Bronchial epithelial cell (primary cell): ENCODE results near the gene SEPTIN8. TPM values are rescaled to one million over a fixed set of nuclear protein-coding genes. Genes with fewer than 3 reads are reported as not detected.
A peak's percentile ranks its signal among the peaks of the same experiment; 100 is the strongest.

ENCODE experiments used
- DNase-seq: peaks from one replicate; pipeline ENCODE4 v3.0.0-alpha.2; 2010; ENCODE audit warnings: low read depth
- FAIRE-seq: peaks from 2 replicates; lab custom pipeline; 2011; peaks lifted over from hg19 to GRCh38; lab: Jason Lieb, UNC
- H3K27me3 ChIP-seq: 2 replicates; pipeline ENCODE4 v1.5.1; 2011; ENCODE audit warnings: low read length; ENCODE audit not compliant: control insufficient read depth, insufficient read depth
- H3K36me3 ChIP-seq: 2 replicates; pipeline ENCODE4 v1.5.1; 2011; ENCODE audit warnings: low read length; ENCODE audit not compliant: control insufficient read depth, insufficient read depth
- H3K4me3 ChIP-seq: 2 replicates; pipeline ENCODE4 v1.5.1; 2011; ENCODE audit warnings: mild to moderate bottlenecking, low read depth, low read length, control low read depth
- CTCF ChIP-seq: IDR thresholded peaks from 2 replicates; pipeline ENCODE4 v1.5.1; 2011; ENCODE audit warnings: mild to moderate bottlenecking, moderate library complexity, low read length, control low read depth, inconsistent platforms; ENCODE audit not compliant: insufficient read depth, severe bottlenecking
- total RNA-seq: library from RNA; depleted of rRNA; stranded (reverse); fragments of >200 nt; gene quantifications from 2 replicates; pipeline ENCODE4 v1.2.1, GENCODE V29; 2014

The SEPTIN8 gene
- total RNA-seq, 1 donor from 2014 or later = 22.6 TPM

DNA sequence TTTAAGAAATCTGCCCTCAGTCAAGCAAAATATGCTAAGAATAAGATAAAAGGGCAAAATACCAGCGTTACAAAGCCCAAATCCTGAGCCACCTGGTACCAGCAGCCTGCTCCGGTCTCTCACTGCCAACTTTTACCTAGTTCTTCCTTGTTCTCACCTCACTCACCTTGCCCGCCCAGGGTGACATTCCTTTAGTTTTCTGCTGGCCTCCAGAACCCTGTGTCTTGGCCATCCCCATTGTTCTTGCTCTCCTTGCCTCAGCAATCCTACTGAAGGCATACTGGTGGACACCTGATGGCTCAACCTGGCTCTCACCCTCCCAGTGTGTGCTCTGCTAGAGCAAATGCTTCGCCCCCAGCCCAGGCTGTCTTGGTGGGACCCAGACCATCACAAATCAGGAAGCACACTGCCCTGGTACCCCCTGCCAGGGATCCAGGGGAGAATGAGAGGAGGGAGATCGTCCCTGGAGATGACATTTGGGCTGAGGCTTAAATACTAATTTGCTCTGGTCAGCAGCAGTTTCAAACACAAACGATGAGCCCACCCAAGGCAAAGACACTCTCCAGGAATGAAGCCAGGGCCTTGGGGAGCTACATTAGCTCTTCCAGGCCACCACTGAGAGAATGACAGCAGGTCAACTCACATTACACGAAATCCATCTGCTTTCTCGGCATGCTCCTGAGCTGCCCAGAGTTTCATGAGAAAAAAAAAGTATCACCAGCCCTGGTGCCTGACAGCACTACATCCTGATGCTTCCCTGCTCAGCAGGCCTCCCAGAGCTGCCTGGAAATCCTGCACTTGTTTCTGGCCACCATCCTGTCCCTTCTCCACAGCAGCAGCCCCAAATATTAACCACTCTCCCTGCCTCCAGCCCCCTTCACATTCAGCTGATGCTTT is 12.2 kb upstream of the SEPTIN8 start:
- FAIRE-seq = no peak
- no peak for DNase-seq
- H3K36me3 ChIP-seq = no peaks in the 10 kb centered on the region

DNA sequence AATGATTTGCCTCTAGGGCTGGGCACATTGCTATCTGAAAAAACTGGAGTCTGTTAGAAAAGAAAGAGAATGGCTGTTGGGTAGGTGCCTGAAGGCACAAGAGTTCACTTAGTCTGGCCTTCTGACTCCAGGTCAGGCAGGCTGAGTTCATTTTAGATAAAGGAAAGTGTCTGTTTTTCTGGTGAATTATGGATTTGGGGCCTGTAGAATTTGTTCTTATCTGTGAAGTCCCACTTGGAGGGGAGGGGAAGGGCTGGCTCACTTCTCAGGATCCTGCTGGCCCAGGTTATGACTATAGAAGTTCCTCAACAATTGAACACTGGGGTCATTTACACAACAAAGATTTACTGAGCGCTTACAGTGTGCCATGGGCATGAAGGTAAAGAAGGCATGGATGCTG is 11.5 kb upstream of the SEPTIN8 start:
- H3K27me3 ChIP-seq = no peaks in the 10 kb centered on the region
- H3K4me3 ChIP-seq = no peak overlapping the region
- FAIRE-seq (no peak), DNase-seq (no peak)
- TF ChIP-seq CTCF = no peak
- no peaks in the 10 kb centered on the region for H3K36me3 ChIP-seq

More for the DNA sequence above, 12.2 kb upstream of the SEPTIN8 start:
- H3K4me3 ChIP-seq = no peak overlapping the region
- H3K27me3 ChIP-seq = no peaks in the 10 kb centered on the region
- TF ChIP-seq CTCF = no peak

DNA sequence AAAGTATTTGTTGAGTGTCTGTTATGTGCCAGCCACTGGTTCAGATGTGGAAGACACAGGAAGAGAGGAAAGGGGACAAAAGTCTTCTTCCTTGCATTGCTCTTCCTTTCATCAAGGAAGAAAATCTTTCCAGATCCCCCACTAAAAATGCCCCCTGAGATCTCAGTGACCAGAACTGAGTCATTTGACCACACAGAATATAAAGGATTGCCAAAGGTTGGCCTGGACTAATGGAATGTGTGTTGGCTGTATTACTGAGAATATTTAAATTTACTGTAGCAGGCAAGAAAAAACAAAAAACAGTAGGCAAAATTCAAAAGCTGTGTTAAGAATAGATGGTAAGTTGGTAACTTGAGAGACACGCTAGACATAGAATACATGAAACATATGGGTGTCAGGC is 10.0 kb upstream of the SEPTIN8 start:
- no peak for TF ChIP-seq CTCF
- Histone ChIP-seq H3K27me3 (no peaks in the 10 kb centered on the region), H3K4me3 (no peak overlapping the region), H3K36me3 (no peaks in the 10 kb centered on the region)
- no peak for DNase-seq
- no peak for FAIRE-seq

DNA sequence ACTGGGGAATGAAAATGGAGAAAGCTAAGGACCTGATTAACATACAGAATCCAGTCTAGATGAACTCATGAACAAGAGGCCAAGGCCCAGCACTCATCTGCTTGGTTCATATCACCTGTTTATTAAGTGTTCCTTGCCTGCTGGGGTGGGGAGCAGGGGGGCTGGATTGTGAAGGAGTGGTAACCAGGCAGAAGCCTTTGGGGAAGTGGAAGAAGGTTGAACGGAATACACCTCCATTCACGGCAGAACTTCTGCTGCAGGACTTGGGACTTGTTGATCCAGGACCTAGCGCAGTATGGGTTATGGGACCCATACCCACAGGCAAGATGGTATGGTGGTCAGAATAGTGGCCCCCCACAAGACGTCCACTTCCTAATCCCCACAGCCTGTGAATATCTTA is 8.8 kb upstream of the SEPTIN8 start:
- Histone ChIP-seq H3K4me3 (no peak overlapping the region), H3K27me3 (no peaks in the 10 kb centered on the region), H3K36me3 (no peaks in the 10 kb centered on the region)
- FAIRE-seq = no peak
- DNase-seq = no peak
- TF ChIP-seq CTCF = no peak

- Histone ChIP-seq H3K4me3 (no peak overlapping the region), H3K36me3 (no peaks in the 10 kb centered on the region), H3K27me3 (no peaks in the 10 kb centered on the region)
- DNase-seq (no peak), FAIRE-seq (no peak)
- TF ChIP-seq CTCF = no peak
Observed at GRCh38 chr5:132785365-132785764, 8.3 kb upstream of the SEPTIN8 start.

GRCh38 chr5:132782101-132782500 is 5.1 kb upstream of the SEPTIN8 start:
- no peak for TF ChIP-seq CTCF
- FAIRE-seq (no peak), DNase-seq (peak; percentile 72)
- no peaks in the 10 kb centered on the region for H3K27me3 ChIP-seq
- H3K36me3 ChIP-seq = no peaks in the 10 kb centered on the region
- H3K4me3 ChIP-seq = no peak overlapping the region
